HCT116 (cell line): ENCODE results near the gene GYPB. TPM values are rescaled to one million over a fixed set of nuclear protein-coding genes. Genes with fewer than 3 reads are reported as not detected.
A peak's percentile ranks its signal among the peaks of the same experiment; 100 is the strongest.
"Not testable (repeated sequence)": the region's sequence is repeated elsewhere in the genome, so short reads cannot be mapped to it uniquely, and the experiment has no call there.

Experiments
- ATAC-seq: fragments of 200-7000 bp; cut with Tn5 transposase; 2 replicates; pipeline ENCODE4 v1.9.1; 2020; ENCODE audit warnings: mild to moderate bottlenecking, moderate library complexity
- BruUV-seq: library from RNA; stranded (reverse); fragments of 400-500 nt; replicated peaks from 2 replicates; lab custom pipeline; 2021; lab: Mats Ljungman, UMichigan
- CTCF ChIA-PET: fragments of 300-600 bp; sonication (Branson Sonifier 250); formaldehyde crosslinking; loops from one replicate; lab custom pipeline; 2021; ENCODE audit warnings: antibody characterized with exemption; lab: Charles Lee
- POLR2A ChIA-PET: fragments of 300-600, 350-600 bp; sonication (Branson Sonifier 250); formaldehyde crosslinking; loops from one replicate; lab custom pipeline; 2021; ENCODE audit warnings: antibody characterized with exemption; lab: Charles Lee
- RAD21 ChIA-PET, 2 experiments: fragments of 300-600 bp; sonication (Branson Sonifier 250); formaldehyde crosslinking; loops; one replicate each; lab custom pipeline; 2023; ENCODE audit warnings: low total read pairs in 2 of 2; ENCODE audit not compliant: uncharacterized antibody in 2 of 2, unreplicated experiment in 2 of 2, low non-redundant PET in 1 of 2; lab: Charles Lee
- DNase-seq: peaks from one replicate; pipeline ENCODE4 v3.0.0-alpha.2; 2010; ENCODE audit warnings: low read depth, low spot score
- H2AFZ ChIP-seq: fragments of 200-600 bp; shearing (Covaris generic), sonication (generic); 2 replicates; pipeline ENCODE4 v1.6.1; 2017; ENCODE audit warnings: low read depth, mixed run types, mixed read lengths, antibody characterized with exemption, low read length; ENCODE audit not compliant: poor library complexity, severe bottlenecking
- H3K27ac ChIP-seq: 2 replicates; pipeline ENCODE4 v1.5.1; 2012; ENCODE audit warnings: low read depth, low read length
- H3K27me3 ChIP-seq: fragments of 200-600 bp; sonication (generic); 2 replicates; pipeline ENCODE4 v1.6.1; 2016; ENCODE audit warnings: mixed run types, low read length, mixed read lengths; ENCODE audit not compliant: insufficient read depth
- H3K36me3 ChIP-seq, 2 experiments: fragments of 200-500 bp in 1 of 2; fragments of 200-600 bp in 1 of 2; sonication (Bioruptor generic) in 1 of 2; sonication (generic) in 1 of 2; 2 replicates each; pipeline versions ENCODE4 v1.5.1 to v1.6.1; 2014 to 2016; ENCODE audit warnings: low read length in 2 of 2, inconsistent platforms in 1 of 2, mixed read lengths in 1 of 2, mixed run types in 1 of 2; ENCODE audit not compliant: insufficient read depth in 2 of 2, control insufficient read depth in 1 of 2
- H3K4me1 ChIP-seq, 2 experiments: fragments of 200-600 bp in 1 of 2; sonication (generic) in 1 of 2; 2 replicates each; pipeline versions ENCODE4 v1.5.1 to v1.6.1; 2012 to 2017; ENCODE audit warnings: low read length in 2 of 2, inconsistent platforms in 1 of 2, mild to moderate bottlenecking in 1 of 2, mixed read lengths in 1 of 2, mixed run types in 1 of 2, moderate library complexity in 1 of 2; ENCODE audit not compliant: insufficient read depth in 2 of 2, control insufficient read depth in 1 of 2
- H3K4me2 ChIP-seq: fragments of 200-600 bp; sonication (generic); 2 replicates; pipeline ENCODE4 v1.6.1; 2017; ENCODE audit warnings: mixed run types, low read length, mixed read lengths
- H3K4me3 ChIP-seq, 2 experiments: fragments of 200-600 bp in 1 of 2; sonication (generic) in 1 of 2; replicated peaks in 1 of 2; 2 replicates each; pipeline ENCODE4 v1.5.1; 2011 to 2016; ENCODE audit warnings: low read length in 2 of 2, control low read depth in 1 of 2, low read depth in 1 of 2, mild to moderate bottlenecking in 1 of 2, mixed read lengths in 1 of 2, mixed run types in 1 of 2
- H3K79me2 ChIP-seq: fragments of 200-600 bp; sonication (generic); 2 replicates; pipeline ENCODE4 v1.6.1; 2017; ENCODE audit warnings: mild to moderate bottlenecking, mixed run types, low read length, moderate library complexity, mixed read lengths; ENCODE audit not compliant: insufficient read depth
- H3K9ac ChIP-seq: fragments of 200-600 bp; sonication (generic); 2 replicates; pipeline ENCODE4 v1.6.1; 2016; ENCODE audit warnings: low read length, mixed read lengths
- H3K9me2 ChIP-seq: fragments of 200-600 bp; sonication (generic), shearing (Covaris generic); 2 replicates; pipeline ENCODE4 v1.6.1; 2017; ENCODE audit warnings: mixed run types, mild to moderate bottlenecking, moderate library complexity; ENCODE audit not compliant: insufficient read depth
- H3K9me3 ChIP-seq, 2 experiments: fragments of 200-500 bp in 1 of 2; fragments of 200-600 bp in 1 of 2; sonication (Bioruptor generic) in 1 of 2; sonication (generic) in 1 of 2; 2 replicates each; pipeline ENCODE4 v1.6.1; 2014 to 2017; ENCODE audit warnings: low read length in 2 of 2, mixed read lengths in 2 of 2, inconsistent platforms in 1 of 2, low read depth in 1 of 2, mild to moderate bottlenecking in 1 of 2, mixed run types in 1 of 2, moderate library complexity in 1 of 2; ENCODE audit not compliant: control insufficient read depth in 1 of 2, insufficient read depth in 1 of 2
- H4K20me1 ChIP-seq: fragments of 200-600 bp; sonication (generic), shearing (Covaris generic); 2 replicates; pipeline ENCODE4 v1.6.1; 2017; ENCODE audit warnings: mixed run types, mild to moderate bottlenecking, moderate library complexity; ENCODE audit not compliant: insufficient read depth
- RAD21 ChIP-seq: IDR thresholded peaks from 2 replicates; pipeline ENCODE4 v1.6.1; 2012; ENCODE audit warnings: low read depth, mild to moderate bottlenecking
- intact Hi-C: fragments of 100-400 bp; cut with micrococcal nuclease; formaldehyde crosslinking; loops from 2 replicates; pipeline ENCODE4 v1.10.0; 2022
- total RNA-seq: library from RNA; stranded (reverse); gene quantifications from one replicate; pipeline ENCODE4 v1.2.1, GENCODE V29; 2021; ENCODE audit not compliant: unreplicated experiment
- TF ChIP-seq, protein P1 (sequence below), 3 experiments: fragments of 200-600 bp in 1 of 3; sonication (generic) in 1 of 3; IDR thresholded peaks in 2 of 3; conservative IDR thresholded peaks in 1 of 3; 2 replicates each; pipeline ENCODE4 v1.5.1; 2012 to 2017; ENCODE audit warnings: low read depth in 2 of 3, low read length in 2 of 3, antibody characterized with exemption in 1 of 3, borderline replicate concordance in 1 of 3, control low read depth in 1 of 3, mild to moderate bottlenecking in 1 of 3, mixed read lengths in 1 of 3, mixed run types in 1 of 3, moderate library complexity in 1 of 3; ENCODE audit not compliant: insufficient read depth in 1 of 3

Gene GYPB
- total RNA-seq, 1 experiment from 2014 or later, result not detected

GRCh38 chr4:143980776-143981175 lies 38.4 kb downstream of the GYPB start:
- H3K27ac ChIP-seq, H3K4me2 ChIP-seq, H3K4me1 ChIP-seq, H4K20me1 ChIP-seq, H3K9ac ChIP-seq, H3K79me2 ChIP-seq, H3K9me2 ChIP-seq, POLR2A ChIA-PET, H3K9me3 ChIP-seq, RAD21 ChIA-PET, H3K4me3 ChIP-seq, H2AFZ ChIP-seq, BruUV-seq, H3K36me3 ChIP-seq, H3K27me3 ChIP-seq, intact Hi-C loops: not testable (repeated sequence)
- CTCF ChIA-PET, result interaction anchor here (0.6 kb wide), 1 partner anchor 24 kb away, joined by 3 read pairs; no protein-coding TSS in a partner anchor
- ATAC-seq, result peak; percentile 79
- peak; percentile 7 for DNase-seq
- TF ChIP-seq RAD21, result peak; percentile 25; the same call in 1 of the 2 replicates
- TF ChIP-seq, protein P1, sequence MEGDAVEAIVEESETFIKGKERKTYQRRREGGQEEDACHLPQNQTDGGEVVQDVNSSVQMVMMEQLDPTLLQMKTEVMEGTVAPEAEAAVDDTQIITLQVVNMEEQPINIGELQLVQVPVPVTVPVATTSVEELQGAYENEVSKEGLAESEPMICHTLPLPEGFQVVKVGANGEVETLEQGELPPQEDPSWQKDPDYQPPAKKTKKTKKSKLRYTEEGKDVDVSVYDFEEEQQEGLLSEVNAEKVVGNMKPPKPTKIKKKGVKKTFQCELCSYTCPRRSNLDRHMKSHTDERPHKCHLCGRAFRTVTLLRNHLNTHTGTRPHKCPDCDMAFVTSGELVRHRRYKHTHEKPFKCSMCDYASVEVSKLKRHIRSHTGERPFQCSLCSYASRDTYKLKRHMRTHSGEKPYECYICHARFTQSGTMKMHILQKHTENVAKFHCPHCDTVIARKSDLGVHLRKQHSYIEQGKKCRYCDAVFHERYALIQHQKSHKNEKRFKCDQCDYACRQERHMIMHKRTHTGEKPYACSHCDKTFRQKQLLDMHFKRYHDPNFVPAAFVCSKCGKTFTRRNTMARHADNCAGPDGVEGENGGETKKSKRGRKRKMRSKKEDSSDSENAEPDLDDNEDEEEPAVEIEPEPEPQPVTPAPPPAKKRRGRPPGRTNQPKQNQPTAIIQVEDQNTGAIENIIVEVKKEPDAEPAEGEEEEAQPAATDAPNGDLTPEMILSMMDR (IDR thresholded peaks at IDR 0.05 in 2 of 3, conservative IDR thresholded peaks at IDR 0.05 in 1 of 3; ENCODE audit: borderline replicate concordance in 1 of 3, insufficient read depth in 1 of 3, low read depth in 2 of 3, low read length in 2 of 3), result peak in 2 of 3 experiments; percentile 16 to 36; a peak in 3 of 6 replicates

DNA sequence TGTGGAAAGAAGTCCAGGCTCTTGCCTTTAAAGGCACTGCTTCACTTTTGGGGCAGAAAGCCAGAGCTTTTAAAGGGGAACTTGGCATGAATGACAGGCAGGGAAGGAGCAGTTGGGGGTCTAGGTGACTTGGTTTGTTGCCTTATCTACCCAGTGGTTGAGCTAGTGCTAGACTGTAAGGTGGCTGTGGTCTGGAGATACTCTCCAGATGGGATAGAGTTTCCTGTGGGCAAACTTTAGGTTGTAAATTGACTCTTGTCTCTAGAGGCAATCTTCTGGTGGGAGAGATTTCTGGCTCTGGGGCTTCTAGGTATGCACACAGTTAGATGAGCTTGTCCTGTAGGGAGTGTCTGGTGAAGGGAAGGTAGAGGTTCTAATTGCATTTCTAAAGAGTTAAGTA lies 43.7 kb downstream of the GYPB start:
- DNase-seq, H3K4me2 ChIP-seq, ATAC-seq, H3K36me3 ChIP-seq, CTCF ChIA-PET, H3K9me2 ChIP-seq, H3K9ac ChIP-seq, intact Hi-C loops, H3K27me3 ChIP-seq, BruUV-seq, H3K4me1 ChIP-seq, H4K20me1 ChIP-seq, RAD21 ChIA-PET, H3K4me3 ChIP-seq, H2AFZ ChIP-seq, H3K79me2 ChIP-seq, H3K27ac ChIP-seq, POLR2A ChIA-PET, H3K9me3 ChIP-seq: not testable (repeated sequence)

GRCh38 chr4:143974021-143974420 lies 45.2 kb downstream of the GYPB start:
- H3K4me1 ChIP-seq, ATAC-seq, H3K9ac ChIP-seq, H3K79me2 ChIP-seq, H4K20me1 ChIP-seq, intact Hi-C loops, H3K36me3 ChIP-seq, RAD21 ChIA-PET, H3K9me2 ChIP-seq, H3K4me2 ChIP-seq, CTCF ChIA-PET, POLR2A ChIA-PET, H3K9me3 ChIP-seq, BruUV-seq, H3K27ac ChIP-seq, H2AFZ ChIP-seq, H3K27me3 ChIP-seq, DNase-seq, H3K4me3 ChIP-seq: not testable (repeated sequence)
